T-cell (primary cell): ENCODE measurements around the gene PBX1. TPM values are rescaled to one million over a fixed set of nuclear protein-coding genes. Genes with fewer than 3 reads are reported as not detected.

Experiments
- ATAC-seq, 4 experiments: fragments of 200-7000 bp in 3 of 4; fragments of 150-1000 bp in 1 of 4; cut with Tn5 transposase; replicated peaks in 1 of 4; 1 replicate in 3 of 4; 2 replicates in 1 of 4; pipeline ENCODE4 v1.10.0; 2021; ENCODE audit warnings: moderate library complexity in 3 of 4, mild to moderate bottlenecking in 2 of 4, moderate number of reproducible peaks in 1 of 4
- CTCF ChIA-PET, 2 donors: fragments of 300-600 bp; sonication (Branson Sonifier 250); formaldehyde crosslinking; loops; one replicate each; lab custom pipeline; 2022; ENCODE audit warnings: antibody characterized with exemption in 2 of 2; lab: Charles Lee
- POLR2A ChIA-PET, 2 donors: fragments of 300-600 bp; sonication (Branson Sonifier 250); formaldehyde crosslinking; loops; one replicate each; lab custom pipeline; 2022; ENCODE audit warnings: antibody characterized with exemption in 2 of 2; lab: Charles Lee
- DNase-seq, 35 experiments: peaks; one replicate each; pipeline versions ENCODE4 v3.0.0 to v3.0.0-alpha.2; 2013 to 2023
- H3K27ac ChIP-seq: one replicate; pipeline ENCODE4 v1.5.1; 2013; ENCODE audit warnings: low read length
- H3K27me3 ChIP-seq, 2 experiments: replicated peaks in 1 of 2; 1 replicate in 1 of 2; 2 replicates in 1 of 2; pipeline versions ENCODE4 v1.6.1 to v1.7.0; 2013; ENCODE audit warnings: low read length in 1 of 2, mixed read lengths in 1 of 2; ENCODE audit not compliant: control insufficient read depth in 2 of 2, insufficient read depth in 2 of 2; ENCODE audit errors: extremely low read depth in 1 of 2
- H3K36me3 ChIP-seq, 2 donors: 1 replicate in 1 of 2; 2 replicates in 1 of 2; pipeline versions ENCODE4 v1.6.1 to v1.7.0; 2013; ENCODE audit warnings: low read length in 1 of 2; ENCODE audit not compliant: control insufficient read depth in 2 of 2, insufficient read depth in 1 of 2; ENCODE audit errors: extremely low read depth in 1 of 2
- H3K4me1 ChIP-seq, 2 experiments: 1 replicate in 1 of 2; 2 replicates in 1 of 2; pipeline versions ENCODE4 v1.6.1 to v1.7.0; 2013; ENCODE audit warnings: low read length in 2 of 2, mixed read lengths in 1 of 2; ENCODE audit not compliant: insufficient read depth in 2 of 2, control insufficient read depth in 1 of 2; ENCODE audit errors: extremely low read depth in 1 of 2
- H3K4me3 ChIP-seq, 2 donors: 1 replicate in 1 of 2; 2 replicates in 1 of 2; pipeline versions ENCODE4 v1.5.1 to v1.7.0; 2013; ENCODE audit warnings: mild to moderate bottlenecking in 2 of 2, low read length in 1 of 2, moderate library complexity in 1 of 2; ENCODE audit not compliant: control insufficient read depth in 1 of 2; ENCODE audit errors: extremely low read depth in 1 of 2
- H3K9me3 ChIP-seq: 2 replicates; pipeline ENCODE4 v1.7.0; 2013
- H3K27ac Mint-ChIP-seq, 2 donors: one replicate each; pipeline ENCODE4 v1.8.0; 2020 to 2021; ENCODE audit warnings: mild to moderate bottlenecking in 2 of 2, mixed read lengths in 2 of 2
- H3K27me3 Mint-ChIP-seq, 2 donors: one replicate each; pipeline ENCODE4 v1.8.0; 2021 to 2022; ENCODE audit warnings: mixed read lengths in 2 of 2
- H3K36me3 Mint-ChIP-seq: one replicate; pipeline ENCODE4 v1.8.0; 2021; ENCODE audit warnings: mixed read lengths
- H3K4me1 Mint-ChIP-seq, 3 donors: one replicate each; pipeline ENCODE4 v1.8.0; 2020 to 2022; ENCODE audit warnings: mixed read lengths in 3 of 3, mild to moderate bottlenecking in 1 of 3
- H3K4me3 Mint-ChIP-seq, 3 donors: one replicate each; pipeline ENCODE4 v1.8.0; 2020 to 2022; ENCODE audit warnings: mild to moderate bottlenecking in 3 of 3, mixed read lengths in 3 of 3, moderate library complexity in 3 of 3
- H3K9me3 Mint-ChIP-seq, 3 donors: one replicate each; pipeline ENCODE4 v1.8.0; 2020 to 2022; ENCODE audit warnings: mixed read lengths in 3 of 3
- WGBS: methylation state at CpG from one replicate; pipeline ENCODE4 v1.1.5; 2013; ENCODE audit warnings: missing lambda C conversion rate; ENCODE audit not compliant: insufficient coverage; 5-methylcytosine and 5-hydroxymethylcytosine counted together
- total RNA-seq, 35 experiments: library from RNA in 6 of 35; stranded (reverse) in 6 of 35; fragments of 120-200 nt in 1 of 35; gene quantifications; one replicate each; pipeline versions ENCODE4 v1.2.1 to v1.2.4 and lab custom pipeline; 2013 to 2026

The PBX1 gene
- total RNA-seq, 5 donors from 2014 or later (not counting 1 experiment from before 2014, with no cell fraction given): 0.92 to 2.9 (median 1.8) TPM

- Mint-ChIP-seq H3K27me3 (peaks cover 2 to 7% of the 10 kb centered on the region in 2 donors), H3K36me3 (no peaks in the 10 kb centered on the region), H3K9me3 (no peaks in the 10 kb centered on the region), H3K4me3 (no peak overlapping the region), H3K4me1 (no peaks in the 10 kb centered on the region), H3K27ac (no peak overlapping the region)
- H3K4me3 ChIP-seq: no peak overlapping the region
- POLR2A ChIA-PET: no interaction called here
- ATAC-seq (no peak), DNase-seq (no peak)
- 60% methylated on average over 1 of the region's 2 CpGs for WGBS
- H3K36me3 ChIP-seq: no peaks in the 10 kb centered on the region
- H3K4me1 ChIP-seq: no peaks in the 10 kb centered on the region
- H3K9me3 ChIP-seq: no peaks in the 10 kb centered on the region
- no peaks in the 10 kb centered on the region for H3K27me3 ChIP-seq
- CTCF ChIA-PET: no interaction called here
- H3K27ac ChIP-seq: no peak overlapping the region
Observed at GRCh38 chr1:164777518-164777917, 218.5 kb downstream of the PBX1 start.

GRCh38 chr1:164779376-164779775 is 220.4 kb downstream of the PBX1 start:
- no peaks in the 10 kb centered on the region for H3K4me1 ChIP-seq
- Mint-ChIP-seq H3K36me3 (no peaks in the 10 kb centered on the region), H3K27me3 (peaks cover 2 to 7% of the 10 kb centered on the region in 2 donors), H3K9me3 (no peaks in the 10 kb centered on the region), H3K27ac (no peak overlapping the region), H3K4me1 (no peaks in the 10 kb centered on the region), H3K4me3 (no peak overlapping the region)
- CTCF ChIA-PET: no interaction called here
- POLR2A ChIA-PET: no interaction called here
- DNase-seq: no peak
- no peaks in the 10 kb centered on the region for H3K27me3 ChIP-seq
- no peak for ATAC-seq
- H3K36me3 ChIP-seq: no peaks in the 10 kb centered on the region
- no peak overlapping the region for H3K27ac ChIP-seq
- no peaks in the 10 kb centered on the region for H3K9me3 ChIP-seq
- no peak overlapping the region for H3K4me3 ChIP-seq
- 81% methylated on average over 3 of the region's 3 CpGs for WGBS

- Mint-ChIP-seq H3K4me1 (no peaks in the 10 kb centered on the region), H3K27ac (no peak overlapping the region), H3K36me3 (no peaks in the 10 kb centered on the region), H3K4me3 (no peak overlapping the region), H3K9me3 (no peaks in the 10 kb centered on the region), H3K27me3 (peaks cover 0 to 4% of the 10 kb centered on the region in 2 donors)
- POLR2A ChIA-PET: no interaction called here
- DNase-seq: no peak
- ATAC-seq: no peak
- Histone ChIP-seq H3K27me3 (no peaks in the 10 kb centered on the region), H3K9me3 (no peaks in the 10 kb centered on the region), H3K27ac (no peak overlapping the region), H3K36me3 (no peaks in the 10 kb centered on the region), H3K4me3 (no peak overlapping the region), H3K4me1 (no peaks in the 10 kb centered on the region)
- WGBS: 89% methylated on average over 8 of the region's 12 CpGs
- CTCF ChIA-PET: no interaction called here
Observed at GRCh38 chr1:164780111-164780812, 221.3 kb downstream of the PBX1 start.

GRCh38 chr1:164780863-164781262 is 221.9 kb downstream of the PBX1 start:
- Histone ChIP-seq H3K27ac (no peak overlapping the region), H3K4me3 (no peak overlapping the region), H3K36me3 (no peaks in the 10 kb centered on the region), H3K27me3 (peaks cover 0 to 3% of the 10 kb centered on the region in 2 experiments), H3K9me3 (no peaks in the 10 kb centered on the region), H3K4me1 (no peaks in the 10 kb centered on the region)
- Mint-ChIP-seq H3K27me3 (peaks cover 0 to 4% of the 10 kb centered on the region in 2 donors), H3K4me3 (no peak overlapping the region), H3K4me1 (no peaks in the 10 kb centered on the region), H3K27ac (no peak overlapping the region), H3K36me3 (no peaks in the 10 kb centered on the region), H3K9me3 (no peaks in the 10 kb centered on the region)
- ChIA-PET CTCF (no interaction called here), POLR2A (no interaction called here)
- ATAC-seq (no peak), DNase-seq (no peak)
- WGBS: 78% methylated on average over 7 of the region's 8 CpGs

GRCh38 chr1:164781972-164782371 is 223.0 kb downstream of the PBX1 start:
- H3K9me3 Mint-ChIP-seq: no peaks in the 10 kb centered on the region
- Histone ChIP-seq H3K27ac (no peak overlapping the region), H3K4me3 (no peak overlapping the region), H3K4me1 (no peaks in the 10 kb centered on the region), H3K27me3 (peaks cover 0 to 3% of the 10 kb centered on the region in 2 experiments), H3K36me3 (no peaks in the 10 kb centered on the region), H3K9me3 (no peaks in the 10 kb centered on the region)
- POLR2A ChIA-PET: no interaction called here
- H3K36me3 Mint-ChIP-seq: no peaks in the 10 kb centered on the region
- peaks cover 0 to under 1% of the 10 kb centered on the region in 2 donors for H3K27me3 Mint-ChIP-seq
- CTCF ChIA-PET: no interaction called here
- 100% methylated on average over 1 of the region's 1 CpG for WGBS
- ATAC-seq: no peak
- H3K4me3 Mint-ChIP-seq: no peak overlapping the region
- DNase-seq: no peak
- H3K4me1 Mint-ChIP-seq: peaks cover 0 to under 1% (median 0%) of the 10 kb centered on the region in 3 donors
- no peak overlapping the region for H3K27ac Mint-ChIP-seq

GRCh38 chr1:164783778-164784555 is 225.0 kb downstream of the PBX1 start:
- Histone ChIP-seq H3K4me3 (no peak overlapping the region), H3K9me3 (no peaks in the 10 kb centered on the region), H3K27ac (no peak overlapping the region), H3K4me1 (no peaks in the 10 kb centered on the region), H3K36me3 (no peaks in the 10 kb centered on the region), H3K27me3 (peaks cover 0 to 9% of the 10 kb centered on the region in 2 experiments)
- H3K9me3 Mint-ChIP-seq: no peaks in the 10 kb centered on the region
- peaks cover 5% of the 10 kb centered on the region in 2 donors for H3K27me3 Mint-ChIP-seq
- H3K27ac Mint-ChIP-seq: no peak overlapping the region
- POLR2A ChIA-PET: no interaction called here
- peaks cover 4 to 7% (median 5%) of the 10 kb centered on the region in 3 donors for H3K4me1 Mint-ChIP-seq
- H3K36me3 Mint-ChIP-seq: no peaks in the 10 kb centered on the region
- DNase-seq: no peak
- 93% methylated on average over 13 of the region's 13 CpGs for WGBS
- H3K4me3 Mint-ChIP-seq: no peak overlapping the region
- no peak for ATAC-seq
- CTCF ChIA-PET: interaction anchor here in 1 of 2 donors (1.1 to 1.5 kb wide), 2 partner anchors 10 to 18 kb away, joined by 3 to 4 read pairs; no protein-coding TSS in a partner anchor
